Neuronal stem cell (in vitro differentiated cells): Measurements from ENCODE around the gene TMCC1.

Experiments used
- DNase-seq: peaks from one replicate; pipeline ENCODE4 v3.0.0-alpha.2; 2013; ENCODE audit warnings: low spot score
- H2AFZ ChIP-seq: one replicate; pipeline ENCODE4 v1.6.1; 2013; ENCODE audit warnings: mild to moderate bottlenecking, low read length, inconsistent platforms
- H2AK5ac ChIP-seq: 2 replicates; pipeline ENCODE4 v1.6.1; 2013; ENCODE audit warnings: low read depth, mild to moderate bottlenecking, inconsistent platforms, low read length, moderate library complexity, mixed read lengths
- H2BK120ac ChIP-seq: 2 replicates; pipeline ENCODE4 v1.6.1; 2013; ENCODE audit warnings: low read depth, mild to moderate bottlenecking, inconsistent platforms, low read length, moderate library complexity, mixed read lengths
- H2BK12ac ChIP-seq: one replicate; pipeline ENCODE4 v1.6.1; 2013; ENCODE audit warnings: low read length, inconsistent platforms
- H2BK15ac ChIP-seq: 2 replicates; pipeline ENCODE4 v1.6.1; 2013; ENCODE audit warnings: mild to moderate bottlenecking, low read length, inconsistent platforms, mixed read lengths
- H2BK5ac ChIP-seq: one replicate; pipeline ENCODE4 v1.6.1; 2013; ENCODE audit warnings: inconsistent platforms, mild to moderate bottlenecking, low read length, moderate library complexity
- H3K14ac ChIP-seq: one replicate; pipeline ENCODE4 v1.6.1; 2013; ENCODE audit warnings: low read length, inconsistent platforms
- H3K18ac ChIP-seq: 2 replicates; pipeline ENCODE4 v1.6.1; 2013; ENCODE audit warnings: low read length, inconsistent platforms
- H3K23ac ChIP-seq: 2 replicates; pipeline ENCODE4 v1.6.1; 2013; ENCODE audit warnings: low read depth, mild to moderate bottlenecking, mixed read lengths, low read length, inconsistent platforms; ENCODE audit not compliant: poor library complexity
- H3K27ac ChIP-seq: replicated peaks from 3 replicates; pipeline ENCODE4 v1.5.1; 2013; ENCODE audit warnings: low read length, inconsistent platforms
- H3K27me3 ChIP-seq, 3 experiments: 2 replicates each; pipeline ENCODE4 v1.6.1; 2013; ENCODE audit warnings: low read length in 3 of 3, mild to moderate bottlenecking in 2 of 3, inconsistent platforms in 1 of 3, low read depth in 1 of 3, mixed read lengths in 1 of 3, moderate library complexity in 1 of 3; ENCODE audit not compliant: control insufficient read depth in 3 of 3, insufficient read depth in 3 of 3
- H3K36me3 ChIP-seq, 2 donors: replicated peaks in 1 of 2; 2 replicates each; pipeline ENCODE4 v1.6.1; 2013; ENCODE audit warnings: low read length in 2 of 2; ENCODE audit not compliant: control insufficient read depth in 2 of 2, insufficient read depth in 2 of 2
- H3K4ac ChIP-seq: 2 replicates; pipeline ENCODE4 v1.6.1; 2013; ENCODE audit warnings: inconsistent platforms, mild to moderate bottlenecking, low read length, moderate library complexity
- H3K4me1 ChIP-seq, 2 donors: 1 replicate in 1 of 2; 2 replicates in 1 of 2; pipeline ENCODE4 v1.6.1; 2013; ENCODE audit warnings: low read length in 2 of 2, low read depth in 1 of 2; ENCODE audit not compliant: control insufficient read depth in 2 of 2, insufficient read depth in 1 of 2
- H3K4me2 ChIP-seq: one replicate; pipeline ENCODE4 v1.6.1; 2013; ENCODE audit warnings: mild to moderate bottlenecking, low read length, inconsistent platforms; ENCODE audit not compliant: insufficient read depth, poor library complexity, severe bottlenecking
- H3K4me3 ChIP-seq, 2 donors: 2 replicates each; pipeline ENCODE4 v1.5.1; 2013; ENCODE audit warnings: low read length in 2 of 2, mild to moderate bottlenecking in 2 of 2, inconsistent platforms in 1 of 2, moderate library complexity in 1 of 2
- H3K79me1 ChIP-seq: one replicate; pipeline ENCODE4 v1.6.1; 2013; ENCODE audit warnings: low read depth, mild to moderate bottlenecking, inconsistent platforms, low read length, moderate library complexity
- H3K9ac ChIP-seq: one replicate; pipeline ENCODE4 v1.6.1; 2013; ENCODE audit warnings: mild to moderate bottlenecking, low read depth, low read length, inconsistent platforms; ENCODE audit not compliant: poor library complexity
- H3K9me3 ChIP-seq, 2 donors: replicated peaks in 1 of 2; 2 replicates each; pipeline versions ENCODE3 to v1.6.1; 2013; ENCODE audit warnings: low read length in 2 of 2, mild to moderate bottlenecking in 2 of 2, inconsistent platforms in 1 of 2, low read depth in 1 of 2, mixed read lengths in 1 of 2, moderate library complexity in 1 of 2; ENCODE audit not compliant: control insufficient read depth in 2 of 2, insufficient read depth in 1 of 2
- H4K8ac ChIP-seq: one replicate; pipeline ENCODE4 v1.6.1; 2013; ENCODE audit warnings: low read depth, mild to moderate bottlenecking, inconsistent platforms, low read length, moderate library complexity
- H4K91ac ChIP-seq: one replicate; pipeline ENCODE4 v1.6.1; 2013; ENCODE audit warnings: low read length, low read depth, mild to moderate bottlenecking, inconsistent platforms; ENCODE audit not compliant: poor library complexity
- WGBS, 2 donors: extraction: QIAGEN DNeasy Blood & Tissue Kit; methylation state at CpG; one replicate each; pipeline ENCODE4 v1.1.7; 2013; ENCODE audit warnings: missing lambda C conversion rate in 2 of 2, mixed read lengths in 1 of 2; ENCODE audit not compliant: insufficient read length in 2 of 2, insufficient replicate concordance in 1 of 2; ENCODE audit errors: extremely low coverage in 2 of 2; 5-methylcytosine and 5-hydroxymethylcytosine counted together

TMCC1 gene

GRCh38 chr3:129855832-129856419 lies 37.6 kb downstream of the TMCC1 start:
- Histone ChIP-seq H3K4ac (no peak overlapping the region), H2BK12ac (no peak overlapping the region), H3K18ac (no peak overlapping the region), H2BK5ac (no peak overlapping the region), H3K79me1 (peaks cover 4% of the 10 kb centered on the region), H3K9ac (no peak overlapping the region), H4K91ac (no peak overlapping the region), H4K8ac (no peak overlapping the region), H3K4me2 (no peak overlapping the region), H3K27ac (no peak overlapping the region), H2BK15ac (no peak overlapping the region), H3K14ac (no peak overlapping the region), H2BK120ac (no peak overlapping the region), H3K23ac (no peak overlapping the region), H2AFZ (no peak overlapping the region), H3K4me3 (no peak overlapping the region), H3K27me3 (no peaks in the 10 kb centered on the region), H3K9me3 (peaks cover 2 to 15% of the 10 kb centered on the region in 2 donors), H3K36me3 (peaks cover 10 to 58% of the 10 kb centered on the region in 2 donors), H2AK5ac (no peak overlapping the region), H3K4me1 (no peaks in the 10 kb centered on the region)
- no peak for DNase-seq
- WGBS, 2 donors = no CpG with 5 or more reads among the region's 5 CpGs

GRCh38 chr3:129855170-129855831 lies 38.2 kb downstream of the TMCC1 start:
- H2BK120ac ChIP-seq = no peak overlapping the region
- H4K91ac ChIP-seq = no peak overlapping the region
- no peak overlapping the region for H3K4me2 ChIP-seq
- WGBS, 2 donors = no CpG with 5 or more reads among the region's 2 CpGs
- H3K4ac ChIP-seq = no peak overlapping the region
- no peak overlapping the region for H3K9ac ChIP-seq
- H3K9me3 ChIP-seq = peaks cover 3 to 18% of the 10 kb centered on the region in 2 donors
- no peak overlapping the region for H2BK12ac ChIP-seq
- no peak overlapping the region for H2BK5ac ChIP-seq
- H3K36me3 ChIP-seq = peaks cover 11 to 53% of the 10 kb centered on the region in 2 donors
- no peaks in the 10 kb centered on the region for H3K27me3 ChIP-seq
- no peak overlapping the region for H2AFZ ChIP-seq
- no peak overlapping the region for H2BK15ac ChIP-seq
- no peak overlapping the region for H3K14ac ChIP-seq
- H3K4me1 ChIP-seq = no peaks in the 10 kb centered on the region
- DNase-seq = no peak
- H4K8ac ChIP-seq = no peak overlapping the region
- no peak overlapping the region for H3K23ac ChIP-seq
- peaks cover 4% of the 10 kb centered on the region for H3K79me1 ChIP-seq
- no peak overlapping the region for H2AK5ac ChIP-seq
- H3K18ac ChIP-seq = no peak overlapping the region
- no peak overlapping the region for H3K27ac ChIP-seq
- no peak overlapping the region for H3K4me3 ChIP-seq

GRCh38 chr3:129854460-129854859 lies 39.1 kb downstream of the TMCC1 start:
- H2BK15ac ChIP-seq = no peak overlapping the region
- no peak overlapping the region for H3K4me3 ChIP-seq
- H3K14ac ChIP-seq = no peak overlapping the region
- H2BK5ac ChIP-seq = no peak overlapping the region
- no peaks in the 10 kb centered on the region for H3K27me3 ChIP-seq
- H2BK120ac ChIP-seq = no peak overlapping the region
- DNase-seq = no peak
- no peak overlapping the region for H3K23ac ChIP-seq
- no peak overlapping the region for H3K9ac ChIP-seq
- H2BK12ac ChIP-seq = no peak overlapping the region
- no CpG with 5 or more reads among the region's 1 CpG for WGBS, 2 donors
- H2AK5ac ChIP-seq = no peak overlapping the region
- no peak overlapping the region for H4K8ac ChIP-seq
- no peak overlapping the region for H4K91ac ChIP-seq
- H2AFZ ChIP-seq = no peak overlapping the region
- H3K4me1 ChIP-seq = no peaks in the 10 kb centered on the region
- H3K9me3 ChIP-seq = peaks cover 3 to 22% of the 10 kb centered on the region in 2 donors
- H3K27ac ChIP-seq = no peak overlapping the region
- peaks cover 11 to 45% of the 10 kb centered on the region in 2 donors for H3K36me3 ChIP-seq
- no peak overlapping the region for H3K18ac ChIP-seq
- H3K4me2 ChIP-seq = no peak overlapping the region
- H3K79me1 ChIP-seq = peaks cover 4% of the 10 kb centered on the region
- H3K4ac ChIP-seq = no peak overlapping the region

GRCh38 chr3:129845956-129846355 lies 47.6 kb downstream of the TMCC1 start:
- H3K4me2 ChIP-seq = no peak overlapping the region
- WGBS, 2 donors = no CpG with 5 or more reads among the region's 2 CpGs
- no peak overlapping the region for H3K27ac ChIP-seq
- H2BK120ac ChIP-seq = no peak overlapping the region
- H3K9me3 ChIP-seq = peaks cover 4 to 27% of the 10 kb centered on the region in 2 donors
- H2BK5ac ChIP-seq = no peak overlapping the region
- H4K91ac ChIP-seq = no peak overlapping the region
- no peak overlapping the region for H2BK12ac ChIP-seq
- no peak overlapping the region for H2AFZ ChIP-seq
- no peaks in the 10 kb centered on the region for H3K4me1 ChIP-seq
- no peak overlapping the region for H3K14ac ChIP-seq
- no peak overlapping the region for H3K23ac ChIP-seq
- no peak overlapping the region for H2AK5ac ChIP-seq
- DNase-seq = no peak
- H3K9ac ChIP-seq = no peak overlapping the region
- no peaks in the 10 kb centered on the region for H3K79me1 ChIP-seq
- no peak overlapping the region for H3K4me3 ChIP-seq
- no peak overlapping the region for H4K8ac ChIP-seq
- H3K18ac ChIP-seq = no peak overlapping the region
- H3K27me3 ChIP-seq = no peaks in the 10 kb centered on the region
- no peak overlapping the region for H3K4ac ChIP-seq
- H2BK15ac ChIP-seq = no peak overlapping the region
- H3K36me3 ChIP-seq = peaks cover under 1 to 26% of the 10 kb centered on the region in 2 donors
